ENCODE data around the gene CCNB3.

The CCNB3 gene, protein sequence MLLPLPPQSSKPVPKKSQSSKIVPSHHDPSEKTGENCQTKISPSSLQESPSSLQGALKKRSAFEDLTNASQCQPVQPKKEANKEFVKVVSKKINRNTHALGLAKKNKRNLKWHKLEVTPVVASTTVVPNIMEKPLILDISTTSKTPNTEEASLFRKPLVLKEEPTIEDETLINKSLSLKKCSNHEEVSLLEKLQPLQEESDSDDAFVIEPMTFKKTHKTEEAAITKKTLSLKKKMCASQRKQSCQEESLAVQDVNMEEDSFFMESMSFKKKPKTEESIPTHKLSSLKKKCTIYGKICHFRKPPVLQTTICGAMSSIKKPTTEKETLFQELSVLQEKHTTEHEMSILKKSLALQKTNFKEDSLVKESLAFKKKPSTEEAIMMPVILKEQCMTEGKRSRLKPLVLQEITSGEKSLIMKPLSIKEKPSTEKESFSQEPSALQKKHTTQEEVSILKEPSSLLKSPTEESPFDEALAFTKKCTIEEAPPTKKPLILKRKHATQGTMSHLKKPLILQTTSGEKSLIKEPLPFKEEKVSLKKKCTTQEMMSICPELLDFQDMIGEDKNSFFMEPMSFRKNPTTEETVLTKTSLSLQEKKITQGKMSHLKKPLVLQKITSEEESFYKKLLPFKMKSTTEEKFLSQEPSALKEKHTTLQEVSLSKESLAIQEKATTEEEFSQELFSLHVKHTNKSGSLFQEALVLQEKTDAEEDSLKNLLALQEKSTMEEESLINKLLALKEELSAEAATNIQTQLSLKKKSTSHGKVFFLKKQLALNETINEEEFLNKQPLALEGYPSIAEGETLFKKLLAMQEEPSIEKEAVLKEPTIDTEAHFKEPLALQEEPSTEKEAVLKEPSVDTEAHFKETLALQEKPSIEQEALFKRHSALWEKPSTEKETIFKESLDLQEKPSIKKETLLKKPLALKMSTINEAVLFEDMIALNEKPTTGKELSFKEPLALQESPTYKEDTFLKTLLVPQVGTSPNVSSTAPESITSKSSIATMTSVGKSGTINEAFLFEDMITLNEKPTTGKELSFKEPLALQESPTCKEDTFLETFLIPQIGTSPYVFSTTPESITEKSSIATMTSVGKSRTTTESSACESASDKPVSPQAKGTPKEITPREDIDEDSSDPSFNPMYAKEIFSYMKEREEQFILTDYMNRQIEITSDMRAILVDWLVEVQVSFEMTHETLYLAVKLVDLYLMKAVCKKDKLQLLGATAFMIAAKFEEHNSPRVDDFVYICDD (N-terminal part only)

DNA sequence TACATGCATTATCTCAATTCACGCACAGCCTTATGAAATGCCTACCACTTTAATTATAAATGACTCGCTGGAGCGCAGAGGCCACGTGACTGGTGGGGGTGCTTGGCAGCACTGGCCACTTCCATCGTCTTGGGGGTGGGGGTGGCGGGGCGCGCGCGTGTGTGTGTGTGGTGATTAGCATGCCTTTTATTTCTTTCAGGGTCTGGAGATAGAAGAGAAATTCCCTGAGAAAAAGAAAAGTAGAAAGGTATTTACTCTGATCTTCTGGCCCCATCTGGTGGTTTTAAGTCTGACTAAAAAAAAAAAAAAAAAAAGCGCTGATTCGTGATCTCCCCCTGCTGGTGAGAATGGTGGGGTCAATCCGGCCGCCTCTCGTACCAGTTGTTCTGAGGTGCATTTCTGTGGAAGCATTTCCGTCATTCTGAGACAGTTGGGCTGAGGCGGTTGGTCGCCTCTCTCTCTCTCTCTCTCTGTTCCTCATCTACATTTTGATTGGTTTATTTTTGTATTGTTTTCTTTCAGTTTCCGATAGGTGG lies at the start of gene CCNB3:
TSS of gene CCNB3 (plus strand) at position 402 of the 536 bp plus-strand sequence. CDS start 80,399 bp downstream, outside the sequence.
- ATAC-seq (replicated peaks) (peak; percentile 99), DNase-seq (peak; percentile 65)
- Mint-ChIP-seq H3K9me3 (no peaks in the 10 kb centered on the region), H3K4me3 (peak within 1 kb of the TSS; percentile 79 to 86), H3K27ac (peak within 1 kb of the TSS; percentile 93), H3K27me3 (peaks cover 0 to 11% of the 10 kb centered on the region in 2 donors), H3K4me1 (peaks cover 2 to 5% of the 10 kb centered on the region in 2 donors), H3K36me3 (no peaks in the 10 kb centered on the region)

DNA sequence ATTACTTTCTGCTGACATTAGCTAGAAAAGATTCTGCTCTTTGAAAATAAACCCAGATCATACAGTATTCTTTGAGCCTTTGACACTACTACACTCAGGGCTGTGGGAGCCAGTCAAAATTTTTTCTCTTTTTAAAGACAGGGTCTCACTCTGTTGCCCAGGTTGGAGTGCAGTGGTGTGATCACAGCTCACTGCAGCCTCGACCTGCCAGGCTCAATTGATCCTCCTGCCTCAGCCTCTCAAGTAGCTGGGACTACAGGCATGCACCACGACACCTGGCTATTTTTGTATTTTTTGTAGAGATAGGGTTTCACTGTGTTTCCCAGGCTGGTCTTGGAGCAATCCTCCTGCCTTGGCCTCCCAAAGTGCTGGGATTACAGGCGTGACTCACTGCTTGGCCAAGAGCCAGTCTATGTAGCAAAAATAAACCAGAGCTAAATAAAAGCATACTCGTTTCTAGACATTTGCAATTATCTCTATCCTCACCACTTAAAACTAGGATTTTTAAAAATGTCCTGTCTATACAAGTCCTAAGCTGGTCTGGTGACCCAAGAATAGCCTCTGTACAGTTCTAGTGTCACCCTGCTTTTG lies 46.9 kb upstream of the CCNB3 start:
- ATAC-seq (replicated peaks) (no peak), DNase-seq (no peak)
- Mint-ChIP-seq H3K9me3 (no peaks in the 10 kb centered on the region), H3K36me3 (no peaks in the 10 kb centered on the region), H3K4me3 (no peak overlapping the region), H3K27me3 (peaks cover 0 to 11% of the 10 kb centered on the region in 2 donors), H3K27ac (no peak overlapping the region), H3K4me1 (no peaks in the 10 kb centered on the region)

DNA sequence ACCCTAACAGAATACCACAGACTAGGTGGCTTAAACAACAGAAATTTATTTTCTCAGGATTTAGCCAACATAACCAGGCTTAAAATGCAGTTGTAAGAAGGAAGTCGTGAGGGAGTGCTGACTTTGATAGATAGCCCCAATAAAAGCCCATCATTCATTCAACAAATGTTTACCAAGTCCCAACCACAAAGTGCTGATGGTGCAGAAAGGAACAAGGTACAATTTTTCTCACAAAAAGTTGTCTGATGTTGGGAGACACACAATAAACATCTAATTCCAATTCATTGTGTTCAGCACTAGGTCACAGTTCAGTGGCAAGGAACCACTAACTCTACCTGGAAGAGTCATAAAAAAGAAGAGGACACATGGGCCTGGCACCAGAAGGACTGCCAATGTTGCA lies 46.0 kb upstream of the CCNB3 start:
- H3K27me3 Mint-ChIP-seq: peaks cover 0 to 9% of the 10 kb centered on the region in 2 donors
- H3K27ac Mint-ChIP-seq: no peak overlapping the region

DNA sequence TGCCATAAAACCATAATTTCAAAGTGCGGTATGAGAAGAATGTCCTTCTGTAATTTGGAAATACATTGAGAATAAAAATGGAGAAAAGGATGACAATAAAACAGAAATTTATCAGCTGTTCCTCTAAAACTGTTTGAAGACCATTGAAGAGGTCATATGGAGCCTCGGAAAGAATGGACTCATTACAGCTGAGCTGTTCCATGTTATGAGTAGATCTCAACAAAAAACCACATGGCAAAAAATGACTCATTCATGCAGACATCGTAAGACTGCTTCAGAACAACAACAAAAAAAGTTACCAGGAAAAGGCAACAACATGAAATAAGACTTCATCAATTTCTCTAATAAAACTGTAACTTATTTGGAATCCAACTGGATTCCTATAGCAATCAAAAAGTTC lies 43.4 kb upstream of the CCNB3 start:
- Mint-ChIP-seq H3K36me3 (no peaks in the 10 kb centered on the region), H3K27ac (no peak overlapping the region), H3K27me3 (no peaks in the 10 kb centered on the region), H3K4me1 (no peaks in the 10 kb centered on the region), H3K9me3 (no peaks in the 10 kb centered on the region), H3K4me3 (no peak overlapping the region)
- DNase-seq (no peak), ATAC-seq (replicated peaks) (no peak)

More for the DNA sequence above, 46.0 kb upstream of the CCNB3 start:
- Mint-ChIP-seq H3K9me3 (no peaks in the 10 kb centered on the region), H3K4me1 (no peaks in the 10 kb centered on the region), H3K4me3 (no peak overlapping the region), H3K36me3 (no peaks in the 10 kb centered on the region)
- ATAC-seq (replicated peaks): no peak
- no peak for DNase-seq

DNA sequence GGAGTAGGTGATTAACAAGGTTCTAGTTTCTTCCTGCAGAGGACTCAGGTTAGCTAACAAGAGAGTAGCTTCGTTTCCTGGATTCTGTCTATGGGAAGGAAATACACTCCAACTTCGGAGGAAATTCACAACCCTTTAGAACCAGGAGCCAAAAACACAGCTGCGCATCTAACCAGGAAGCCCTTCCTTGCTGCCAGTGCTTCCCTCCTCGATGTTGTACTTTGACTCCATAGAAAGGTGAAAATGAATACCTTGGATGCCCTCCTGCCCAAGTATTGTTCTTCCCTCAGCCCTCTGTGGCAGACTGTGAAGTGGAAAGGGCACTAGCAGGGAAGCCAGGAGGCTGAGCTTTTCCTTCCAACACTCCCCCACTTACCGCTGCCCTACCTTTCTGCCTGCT lies 38.8 kb upstream of the CCNB3 start:
- ATAC-seq (replicated peaks) (no peak), DNase-seq (no peak)
- H3K27ac Mint-ChIP-seq: no peak overlapping the region
- H3K9me3 Mint-ChIP-seq: no peaks in the 10 kb centered on the region
- peaks cover 0 to 4% of the 10 kb centered on the region in 2 donors for H3K27me3 Mint-ChIP-seq
- H3K4me1 Mint-ChIP-seq: peaks cover 3 to 5% of the 10 kb centered on the region in 2 donors
- H3K4me3 Mint-ChIP-seq: no peak overlapping the region
- no peaks in the 10 kb centered on the region for H3K36me3 Mint-ChIP-seq

DNA sequence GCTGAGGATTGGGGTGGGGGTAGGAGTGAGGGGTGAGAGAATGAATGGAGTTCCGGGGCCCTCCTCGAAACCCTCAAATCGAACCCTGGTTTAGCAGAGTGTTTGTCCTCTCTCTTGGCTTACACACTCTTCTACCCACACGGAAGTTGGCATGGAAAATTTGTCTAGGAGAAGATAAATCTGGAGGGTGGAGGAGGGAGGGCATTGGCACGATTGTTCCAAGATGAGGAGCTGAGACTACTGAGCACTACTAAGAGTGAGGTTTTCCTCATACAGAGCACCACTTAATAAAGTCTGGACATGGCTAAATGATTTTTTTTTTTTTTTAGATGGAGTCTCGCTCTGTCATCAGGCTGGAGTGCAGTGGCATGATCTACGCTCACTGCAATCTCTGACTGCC lies 37.2 kb upstream of the CCNB3 start:
- DNase-seq (no peak), ATAC-seq (replicated peaks) (no peak)
- no peak overlapping the region for H3K4me3 Mint-ChIP-seq
- no peak overlapping the region for H3K27ac Mint-ChIP-seq
- H3K27me3 Mint-ChIP-seq: peaks cover 0 to 4% of the 10 kb centered on the region in 2 donors
- H3K36me3 Mint-ChIP-seq: no peaks in the 10 kb centered on the region
- H3K9me3 Mint-ChIP-seq: no peaks in the 10 kb centered on the region
- peaks cover 3 to 5% of the 10 kb centered on the region in 2 donors for H3K4me1 Mint-ChIP-seq

DNA sequence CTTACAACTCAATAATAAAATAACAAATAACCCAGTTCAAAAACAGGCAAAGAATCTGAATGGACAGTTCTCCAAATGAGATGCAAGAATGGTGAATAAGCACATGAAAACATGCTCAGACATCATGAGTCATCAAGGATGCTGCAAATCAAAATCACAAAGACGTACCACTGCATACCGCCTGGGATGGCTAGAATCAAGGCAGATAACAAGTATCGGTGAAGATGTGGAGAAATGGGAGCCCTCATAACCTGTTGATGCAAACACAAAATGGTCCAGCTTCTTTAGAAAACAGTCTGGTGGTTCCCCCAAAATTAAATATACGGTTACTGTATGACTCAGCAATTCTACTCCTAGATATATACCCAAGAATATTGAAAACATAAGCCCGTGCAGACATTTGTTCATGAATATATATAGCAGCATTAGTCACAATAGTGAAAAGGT lies 36.3 kb upstream of the CCNB3 start:
- H3K4me1 Mint-ChIP-seq: peaks cover 3 to 5% of the 10 kb centered on the region in 2 donors
- H3K27ac Mint-ChIP-seq: no peak overlapping the region
- DNase-seq: no peak
- peaks cover 0 to 4% of the 10 kb centered on the region in 2 donors for H3K27me3 Mint-ChIP-seq
- H3K36me3 Mint-ChIP-seq: no peaks in the 10 kb centered on the region
- ATAC-seq (replicated peaks): peak; percentile 39 to 54
- no peaks in the 10 kb centered on the region for H3K9me3 Mint-ChIP-seq
- H3K4me3 Mint-ChIP-seq: peak overlapping the region in 1 of 2 donors; percentile 19

DNA sequence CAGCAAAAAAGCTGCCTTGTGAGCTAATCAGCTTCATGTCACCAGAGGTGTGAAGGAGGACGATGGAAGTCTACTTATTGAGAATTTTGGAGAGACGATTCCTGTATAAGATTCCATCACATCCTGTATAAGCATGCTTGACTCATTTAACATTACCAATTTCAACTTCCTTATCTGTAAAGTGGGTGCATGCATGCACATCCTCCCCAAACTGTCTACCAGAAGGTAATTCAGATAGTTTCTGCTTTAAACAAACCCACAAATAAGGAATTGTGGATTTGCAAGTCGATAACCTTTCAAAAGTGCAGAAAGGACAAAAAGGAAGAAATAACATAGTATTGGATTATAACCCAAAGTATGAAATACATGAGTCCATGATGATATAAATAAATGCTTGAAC lies 34.8 kb upstream of the CCNB3 start:
- Mint-ChIP-seq H3K4me1 (peaks cover 3 to 5% of the 10 kb centered on the region in 2 donors), H3K27ac (no peak overlapping the region), H3K4me3 (no peak overlapping the region), H3K36me3 (peaks cover 0 to 4% of the 10 kb centered on the region in 2 donors), H3K27me3 (peaks cover 0 to 4% of the 10 kb centered on the region in 2 donors), H3K9me3 (peaks cover 0 to 5% of the 10 kb centered on the region in 2 donors)
- ATAC-seq (replicated peaks) (no peak), DNase-seq (no peak)

DNA sequence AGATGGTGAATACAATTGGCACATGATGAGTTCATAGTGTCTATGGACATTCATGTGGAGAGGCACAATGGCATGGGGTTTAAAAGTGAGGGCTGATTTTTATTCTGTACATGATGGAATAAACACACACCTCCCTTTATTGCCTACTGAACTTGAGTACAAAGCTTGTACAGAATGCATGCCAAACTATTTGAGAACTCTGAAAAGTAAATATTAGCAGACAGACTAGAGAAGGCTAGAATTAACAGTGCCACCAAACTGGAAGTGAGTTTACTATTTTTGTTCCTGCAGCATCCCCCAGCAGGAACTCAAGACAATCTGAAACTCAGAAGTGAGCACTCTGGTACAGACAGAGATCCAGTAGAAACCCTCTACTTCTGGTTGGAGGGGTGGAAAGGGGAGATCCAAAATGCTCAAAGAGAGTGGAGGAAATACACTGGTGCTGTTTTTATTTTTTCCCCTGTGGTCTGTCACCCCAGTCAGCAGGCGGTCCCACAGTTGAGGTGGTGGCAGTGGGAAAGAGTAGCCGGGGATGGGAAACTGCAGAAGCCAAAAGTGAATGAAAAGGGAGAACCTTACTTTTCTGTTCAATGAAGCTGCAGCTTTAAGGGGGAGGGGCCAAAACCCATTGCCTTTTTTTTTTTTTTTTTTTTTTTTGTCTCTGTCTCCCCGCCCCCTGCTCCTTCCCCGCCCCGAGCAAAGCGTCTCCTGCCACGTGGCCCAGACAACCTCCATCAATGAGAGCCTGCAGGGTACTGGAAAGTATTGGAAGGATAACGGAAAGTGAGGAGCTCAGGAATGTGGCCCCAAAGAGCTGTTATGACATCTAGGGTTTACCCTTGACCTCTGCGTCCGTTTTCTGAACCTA lies 24.3 kb upstream of the CCNB3 start:
- DNase-seq (no peak), ATAC-seq (replicated peaks) (peak in 1 of 2 donors; percentile 18)
- Mint-ChIP-seq H3K9me3 (no peaks in the 10 kb centered on the region), H3K4me1 (no peaks in the 10 kb centered on the region), H3K4me3 (no peak overlapping the region), H3K27me3 (peaks cover 0 to 5% of the 10 kb centered on the region in 2 donors), H3K27ac (no peak overlapping the region), H3K36me3 (no peaks in the 10 kb centered on the region)

DNA sequence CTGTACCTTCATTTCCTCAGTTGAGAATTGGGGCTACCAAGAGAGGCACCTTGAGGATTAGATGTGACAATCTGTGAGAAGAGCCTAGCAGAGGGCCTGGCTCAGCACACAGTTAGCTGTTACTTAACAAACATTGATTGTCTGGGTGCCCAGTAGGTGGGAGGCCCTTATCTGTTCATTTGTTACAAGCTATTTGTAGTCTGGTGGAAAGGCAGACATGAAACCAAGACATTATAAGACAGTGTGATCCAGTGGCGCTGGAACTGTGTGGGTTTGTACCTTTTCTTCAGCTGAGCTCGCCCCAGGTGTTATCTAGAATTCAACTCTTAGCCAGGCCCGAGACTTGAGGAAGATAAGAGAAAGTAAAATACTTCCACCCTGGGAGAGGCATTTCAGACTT lies 20.7 kb upstream of the CCNB3 start:
- H3K27me3 Mint-ChIP-seq: peaks cover 0 to 10% of the 10 kb centered on the region in 2 donors
- no peaks in the 10 kb centered on the region for H3K4me1 Mint-ChIP-seq
- H3K36me3 Mint-ChIP-seq: no peaks in the 10 kb centered on the region
- no peak overlapping the region for H3K4me3 Mint-ChIP-seq
- ATAC-seq (replicated peaks) (no peak), DNase-seq (no peak)
- no peak overlapping the region for H3K27ac Mint-ChIP-seq
- no peaks in the 10 kb centered on the region for H3K9me3 Mint-ChIP-seq

DNA sequence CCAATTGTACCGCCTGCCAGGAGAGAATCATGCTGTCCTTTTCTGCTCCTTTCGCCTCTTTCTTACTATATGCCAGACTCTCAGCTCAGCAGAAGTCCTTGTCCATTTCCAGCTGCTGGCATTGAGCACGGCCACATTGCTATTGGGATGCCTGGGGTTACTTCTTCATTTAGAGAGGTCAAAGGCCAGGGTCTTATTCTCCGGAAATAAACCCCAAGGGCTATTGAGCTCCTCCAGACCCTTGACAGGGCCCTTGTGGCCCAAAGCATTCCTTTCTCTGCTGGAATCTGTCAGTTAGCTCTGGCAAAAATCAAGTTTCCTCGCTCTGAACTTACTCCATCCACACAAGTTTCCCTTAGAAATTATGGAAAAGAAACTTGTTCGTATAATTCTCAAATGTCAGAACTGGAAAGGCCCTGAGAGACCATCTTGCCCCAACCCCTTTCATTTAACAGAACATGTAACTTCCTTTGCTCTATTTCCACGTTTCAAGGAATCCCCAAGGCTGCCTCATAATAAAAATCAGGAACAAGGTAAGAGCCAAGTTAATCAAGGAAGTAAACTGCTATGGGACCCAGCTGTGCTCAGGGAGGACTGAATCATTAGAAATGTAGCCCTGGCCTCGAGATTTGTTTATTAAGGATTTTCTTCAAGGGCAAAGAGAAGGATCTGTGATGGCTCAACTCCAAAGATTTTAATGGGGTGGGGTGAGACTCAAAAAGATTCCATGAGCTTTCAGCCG lies 15.5 kb upstream of the CCNB3 start:
- Mint-ChIP-seq H3K36me3 (no peaks in the 10 kb centered on the region), H3K9me3 (no peaks in the 10 kb centered on the region), H3K27ac (no peak overlapping the region), H3K27me3 (peaks cover 0 to 11% of the 10 kb centered on the region in 2 donors), H3K4me1 (no peaks in the 10 kb centered on the region), H3K4me3 (no peak overlapping the region)
- ATAC-seq (replicated peaks) (no peak), DNase-seq (no peak)

DNA sequence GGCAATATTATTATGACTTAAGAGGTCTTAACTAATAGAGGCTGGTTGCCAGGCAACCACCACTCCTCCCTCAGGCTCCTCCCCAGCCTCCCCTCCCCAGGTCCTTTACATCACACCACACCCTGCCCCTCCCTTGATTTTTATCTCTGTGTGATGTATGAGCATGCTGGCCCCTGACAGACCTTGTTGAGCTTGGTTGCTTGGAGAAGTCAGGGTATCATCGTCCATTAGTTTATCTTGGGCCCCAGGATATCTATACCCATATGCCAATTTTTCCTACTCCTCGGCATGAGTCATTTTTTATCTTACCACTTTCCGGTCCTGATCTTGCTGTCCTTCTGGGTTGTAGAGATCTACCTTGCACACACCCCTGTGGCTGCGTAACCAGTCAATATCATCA lies 6.2 kb upstream of the CCNB3 start:
- Mint-ChIP-seq H3K4me3 (no peak overlapping the region), H3K4me1 (peaks cover under 1 to 2% of the 10 kb centered on the region in 2 donors), H3K36me3 (no peaks in the 10 kb centered on the region), H3K27me3 (peaks cover 0 to 36% of the 10 kb centered on the region in 2 donors), H3K27ac (no peak overlapping the region), H3K9me3 (no peaks in the 10 kb centered on the region)
- DNase-seq: no peak
- ATAC-seq (replicated peaks): no peak
